Lung (tissue), 12 donors: ENCODE measurements around the gene KCND3. TPM values are rescaled to one million over a fixed set of nuclear protein-coding genes. Genes with fewer than 3 reads are reported as not detected.

Source experiments
- ATAC-seq: fragments of 200-7000 bp; cut with Tn5 transposase; one replicate; pipeline ENCODE4 v1.9.1; 2020; ENCODE audit warnings: moderate number of reproducible peaks; ENCODE audit not compliant: insufficient read depth, low FRiP score
- DNase-seq, 3 donors: peaks; one replicate each; pipeline ENCODE4 v3.0.0-alpha.2; 2013 to 2017
- H3K27ac ChIP-seq, 2 donors: one replicate each; pipeline ENCODE4 v1.5.1; 2013; ENCODE audit warnings: mild to moderate bottlenecking in 2 of 2, moderate library complexity in 2 of 2, control low read depth in 1 of 2, inconsistent platforms in 1 of 2, low read depth in 1 of 2, low read length in 1 of 2
- H3K27me3 ChIP-seq, 3 donors: one replicate each; pipeline ENCODE4 v1.5.1; 2013; ENCODE audit warnings: low read length in 2 of 3; ENCODE audit not compliant: control insufficient read depth in 3 of 3, insufficient read depth in 3 of 3
- H3K36me3 ChIP-seq, 4 donors: one replicate each; pipeline ENCODE4 v1.5.1; 2013; ENCODE audit warnings: low read length in 4 of 4, mild to moderate bottlenecking in 1 of 4, moderate library complexity in 1 of 4; ENCODE audit not compliant: control insufficient read depth in 4 of 4, insufficient read depth in 4 of 4
- H3K4me1 ChIP-seq, 5 donors: one replicate each; pipeline ENCODE4 v1.5.1; 2013; ENCODE audit warnings: low read length in 5 of 5, mild to moderate bottlenecking in 2 of 5, moderate library complexity in 1 of 5; ENCODE audit not compliant: control insufficient read depth in 5 of 5, insufficient read depth in 5 of 5
- H3K4me3 ChIP-seq: one replicate; pipeline ENCODE4 v1.5.1; 2013; ENCODE audit warnings: mild to moderate bottlenecking, control low read depth, moderate library complexity
- H3K9ac ChIP-seq, 2 donors: one replicate each; pipeline ENCODE4 v1.5.1; 2013; ENCODE audit warnings: low read length in 2 of 2, control low read depth in 1 of 2; ENCODE audit not compliant: insufficient read depth in 1 of 2
- H3K9me3 ChIP-seq, 4 donors: one replicate each; pipeline ENCODE4 v1.5.1; 2013; ENCODE audit warnings: low read length in 3 of 4, mild to moderate bottlenecking in 1 of 4, moderate library complexity in 1 of 4; ENCODE audit not compliant: control insufficient read depth in 4 of 4, insufficient read depth in 3 of 4
- whole genome bisulfite sequencing, 2 donors: extraction: QIAGEN DNeasy Blood & Tissue Kit; methylation state at CpG; one replicate each; pipeline ENCODE4 v1.1.7; 2013; 5-methylcytosine and 5-hydroxymethylcytosine counted together
- polyA plus RNA-seq, 2 donors: library from polyadenylated mRNA; stranded (reverse); fragments of 200-250 nt; gene quantifications; one replicate each; pipeline ENCODE4 v1.2.1, GENCODE V29; 2013
- total RNA-seq, 2 donors: library from RNA; depleted of rRNA in 1 of 2; stranded (reverse); fragments of >200 nt in 1 of 2; gene quantifications; one replicate each; pipeline ENCODE4 v1.2.1, GENCODE V29; 2014 to 2021
- TF ChIP-seq, protein P1 (sequence below): IDR thresholded peaks from 2 replicates; pipeline ENCODE4 v1.5.1; 2012; ENCODE audit warnings: mild to moderate bottlenecking; ENCODE audit errors: control extremely low read depth, extremely low read depth
- donor health status: control.
- donor health status: control.
- donor health status: Bipolar disorder and iron deficiency.
- donor health status: healthy.
- donor health status: DM: yes; HTN: yes; CAD: no.

The KCND3 gene
- total and polyA plus RNA-seq, 4 donors: 1.3 to 12.1 (median 4.9) TPM

DNA sequence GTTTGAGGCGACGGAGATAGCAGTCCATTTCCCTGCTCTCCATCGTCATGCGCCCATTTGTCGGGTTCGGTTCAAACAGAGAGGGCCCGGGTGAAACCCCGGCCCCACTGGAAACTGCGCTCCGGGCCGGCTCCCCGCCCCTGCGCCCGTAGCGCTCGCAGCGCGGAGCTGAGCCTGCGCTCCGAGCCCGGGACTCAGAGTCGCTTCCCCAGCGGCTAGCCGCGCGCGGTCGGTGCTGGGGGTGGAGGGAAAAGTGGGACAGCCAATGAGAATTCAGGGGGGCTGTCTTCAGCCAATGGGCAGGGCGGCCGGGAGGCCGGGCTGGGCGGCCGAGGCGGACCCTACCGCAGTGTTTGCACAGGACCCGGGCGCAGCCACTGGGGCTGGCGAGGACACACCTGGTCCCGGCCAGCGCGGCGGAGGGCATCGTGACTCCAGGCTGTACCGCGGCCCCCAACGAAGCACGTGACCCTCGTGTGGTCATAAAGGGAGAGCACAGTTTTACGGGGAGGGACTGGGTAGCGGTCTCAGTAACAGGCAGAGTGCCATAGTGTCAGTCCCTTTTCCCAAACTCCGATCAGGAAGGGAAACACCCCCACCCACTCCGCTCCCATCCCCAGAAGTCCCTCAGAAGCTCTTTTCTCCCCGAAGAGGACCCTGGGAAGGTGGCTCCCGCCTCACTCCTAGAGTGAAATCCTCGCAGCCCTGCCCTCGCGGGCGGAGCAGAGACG, 250.1 kb downstream of the KCND3 start, which contains the start of gene INKA2:
INKA2 (minus strand) TSS at position 202 of the 731 bp plus-strand sequence; CDS start at position 49, 153 bp downstream.
- Histone ChIP-seq H3K36me3 (no peaks in the 10 kb centered on the region), H3K9me3 (no peaks in the 10 kb centered on the region), H3K27me3 (peaks cover 0 to 20% (median 11%) of the 10 kb centered on the region in 3 donors), H3K4me1 (peaks cover under 1 to 58% (median 22%) of the 10 kb centered on the region in 5 donors), H3K27ac (peak within 1 kb of the TSS; percentile 93 to 96), H3K4me3 (peak within 1 kb of the TSS; percentile 50), H3K9ac (peak within 1 kb of the TSS; percentile 5 to 76)
- TF ChIP-seq, protein P1, sequence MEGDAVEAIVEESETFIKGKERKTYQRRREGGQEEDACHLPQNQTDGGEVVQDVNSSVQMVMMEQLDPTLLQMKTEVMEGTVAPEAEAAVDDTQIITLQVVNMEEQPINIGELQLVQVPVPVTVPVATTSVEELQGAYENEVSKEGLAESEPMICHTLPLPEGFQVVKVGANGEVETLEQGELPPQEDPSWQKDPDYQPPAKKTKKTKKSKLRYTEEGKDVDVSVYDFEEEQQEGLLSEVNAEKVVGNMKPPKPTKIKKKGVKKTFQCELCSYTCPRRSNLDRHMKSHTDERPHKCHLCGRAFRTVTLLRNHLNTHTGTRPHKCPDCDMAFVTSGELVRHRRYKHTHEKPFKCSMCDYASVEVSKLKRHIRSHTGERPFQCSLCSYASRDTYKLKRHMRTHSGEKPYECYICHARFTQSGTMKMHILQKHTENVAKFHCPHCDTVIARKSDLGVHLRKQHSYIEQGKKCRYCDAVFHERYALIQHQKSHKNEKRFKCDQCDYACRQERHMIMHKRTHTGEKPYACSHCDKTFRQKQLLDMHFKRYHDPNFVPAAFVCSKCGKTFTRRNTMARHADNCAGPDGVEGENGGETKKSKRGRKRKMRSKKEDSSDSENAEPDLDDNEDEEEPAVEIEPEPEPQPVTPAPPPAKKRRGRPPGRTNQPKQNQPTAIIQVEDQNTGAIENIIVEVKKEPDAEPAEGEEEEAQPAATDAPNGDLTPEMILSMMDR: no peak
- 0 to 1% methylated on average over 59 of the region's 59 CpGs for whole genome bisulfite sequencing, 2 donors
- DNase-seq: peak; percentile 87 to 90 (median 88)
- ATAC-seq: peak; percentile 94

DNA sequence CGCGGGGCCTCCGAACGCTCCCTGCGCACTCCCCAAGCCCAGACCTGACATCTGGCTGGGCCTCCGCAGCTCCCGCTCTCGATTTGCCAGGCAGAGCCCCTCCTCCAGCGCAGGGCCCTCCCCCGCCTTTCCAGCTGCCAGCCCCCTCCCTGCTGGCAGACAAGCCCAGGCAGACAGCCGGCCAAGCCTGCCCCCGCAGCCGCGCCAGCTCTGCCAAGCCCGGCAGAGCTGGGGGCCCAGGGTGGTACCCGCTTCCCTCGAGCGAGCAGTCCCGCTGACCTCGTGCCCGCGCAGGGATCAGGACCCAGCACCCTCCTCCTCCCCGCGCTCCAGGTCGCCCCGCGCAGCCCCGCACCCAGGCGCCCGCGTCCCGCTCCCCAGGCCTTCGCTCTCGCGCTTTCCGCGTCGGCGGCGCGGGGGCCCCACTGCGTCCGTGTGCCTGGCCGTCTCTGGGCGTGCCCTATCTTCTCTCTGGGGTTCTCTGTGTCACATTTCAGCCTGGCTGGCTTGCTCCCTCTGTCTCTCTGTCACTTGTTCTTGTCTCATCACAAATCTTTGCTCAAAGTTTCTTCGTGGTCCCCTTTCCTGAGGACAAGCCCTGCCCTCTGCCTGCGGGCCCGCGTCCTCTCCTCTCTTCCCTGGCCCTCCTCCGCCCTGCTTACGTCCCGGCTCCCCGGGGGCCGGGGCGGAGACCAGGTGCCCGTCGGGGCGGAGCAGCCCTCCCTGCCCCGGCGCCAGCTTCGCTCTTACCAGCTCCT, 250.9 kb downstream of the KCND3 start:
- peaks cover 7 to 65% (median 23%) of the 10 kb centered on the region in 5 donors for H3K4me1 ChIP-seq
- ATAC-seq: peak; percentile 72
- peak; percentile 67 to 74 (median 71) for DNase-seq
- H3K9ac ChIP-seq: no peak overlapping the region
- peak overlapping the region; percentile 50 for H3K4me3 ChIP-seq
- peak overlapping the region; percentile 93 to 96 for H3K27ac ChIP-seq
- no peaks in the 10 kb centered on the region for H3K36me3 ChIP-seq
- 1 to 2% methylated on average over 58 to 61 of the region's 61 CpGs for WGBS, 2 donors
- TF ChIP-seq, protein P1: no peak
- peaks cover 0 to 20% (median 11%) of the 10 kb centered on the region in 3 donors for H3K27me3 ChIP-seq
- no peaks in the 10 kb centered on the region for H3K9me3 ChIP-seq

DNA sequence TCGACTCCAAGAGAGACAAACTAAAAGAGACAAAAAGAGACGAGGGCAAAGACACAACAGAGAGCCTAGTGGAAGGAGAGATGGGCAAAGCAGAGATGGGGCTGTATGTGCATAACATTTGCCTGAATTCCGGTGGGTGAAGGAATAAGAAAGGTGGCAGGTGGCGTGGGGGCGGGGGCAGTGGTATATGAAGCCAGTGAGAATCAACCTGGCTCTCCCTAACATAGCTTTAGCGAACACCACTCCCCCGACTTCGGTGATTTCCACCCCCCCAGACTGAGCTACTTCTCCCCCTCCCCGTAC, 251.4 kb downstream of the KCND3 start:
- Histone ChIP-seq H3K27ac (peak overlapping the region; percentile 93 to 96), H3K9me3 (no peaks in the 10 kb centered on the region), H3K36me3 (no peaks in the 10 kb centered on the region), H3K4me1 (peaks cover 11 to 71% (median 27%) of the 10 kb centered on the region in 5 donors), H3K9ac (no peak overlapping the region), H3K27me3 (peaks cover 0 to 20% (median 11%) of the 10 kb centered on the region in 3 donors), H3K4me3 (peak overlapping the region; percentile 22)
- ATAC-seq (no peak), DNase-seq (no peak)
- 34 to 36% methylated on average over 8 to 9 of the region's 9 CpGs for WGBS, 2 donors
- TF ChIP-seq, protein P1: no peak
